ENCODE measurements around the gene COX19. TPM values are rescaled to one million over a fixed set of nuclear protein-coding genes. Genes with fewer than 3 reads are reported as not detected.

Gene COX19
- total RNA-seq, 1 experiment from 2014 or later, result 37.4 TPM

GRCh38 chr7:1015196-1016121 is 40.1 kb upstream of the COX19 start:
- TF ChIP-seq CTCF (IDR thresholded peaks at IDR 0.05; ENCODE audit: unreplicated experiment), result no peak
- CTCF ChIA-PET, result no interaction called here
- H3K36me3 Mint-ChIP-seq (ENCODE audit: insufficient read depth, unreplicated experiment), result peaks cover 34% of the 10 kb centered on the region
- H3K9me3 Mint-ChIP-seq (ENCODE audit: low read depth, unreplicated experiment), result no peaks in the 10 kb centered on the region
- no TSS peak for BruUV-seq (replicated peaks)
- no peaks in the 10 kb centered on the region for H3K4me1 Mint-ChIP-seq (ENCODE audit: low read depth, unreplicated experiment)
- H3K4me3 Mint-ChIP-seq (ENCODE audit: low read depth, unreplicated experiment), result no peak overlapping the region
- no peak for DNase-seq
- intact Hi-C loops (cut with micrococcal nuclease; ENCODE audit: unreplicated experiment), result no loop called here
- no peaks in the 10 kb centered on the region for H3K27me3 Mint-ChIP-seq (ENCODE audit: unreplicated experiment)
- no peak overlapping the region for H3K27ac Mint-ChIP-seq (ENCODE audit: unreplicated experiment)

- Mint-ChIP-seq H3K4me3 (ENCODE audit: low read depth, unreplicated experiment) (no peak overlapping the region), H3K4me1 (ENCODE audit: low read depth, unreplicated experiment) (no peaks in the 10 kb centered on the region), H3K9me3 (ENCODE audit: low read depth, unreplicated experiment) (no peaks in the 10 kb centered on the region), H3K27ac (ENCODE audit: unreplicated experiment) (no peak overlapping the region), H3K36me3 (ENCODE audit: insufficient read depth, unreplicated experiment) (peaks cover 39% of the 10 kb centered on the region), H3K27me3 (ENCODE audit: unreplicated experiment) (no peaks in the 10 kb centered on the region)
- TF ChIP-seq CTCF (IDR thresholded peaks at IDR 0.05; ENCODE audit: unreplicated experiment), result no peak
- no peak for DNase-seq
- no TSS peak for BruUV-seq (replicated peaks)
- CTCF ChIA-PET, result no interaction called here
- intact Hi-C loops (cut with micrococcal nuclease; ENCODE audit: unreplicated experiment), result no loop called here
These were observed 39.3 kb upstream of the COX19 start for GRCh38 chr7:1014681-1015080.

- intact Hi-C loops (cut with micrococcal nuclease; ENCODE audit: unreplicated experiment), result no loop called here
- BruUV-seq (replicated peaks), result no TSS peak
- Mint-ChIP-seq H3K27me3 (ENCODE audit: unreplicated experiment) (no peaks in the 10 kb centered on the region), H3K27ac (ENCODE audit: unreplicated experiment) (no peak overlapping the region), H3K36me3 (ENCODE audit: insufficient read depth, unreplicated experiment) (peaks cover 41% of the 10 kb centered on the region), H3K4me1 (ENCODE audit: low read depth, unreplicated experiment) (peaks cover 6% of the 10 kb centered on the region), H3K4me3 (ENCODE audit: low read depth, unreplicated experiment) (no peak overlapping the region), H3K9me3 (ENCODE audit: low read depth, unreplicated experiment) (no peaks in the 10 kb centered on the region)
- DNase-seq, result no peak
- CTCF ChIA-PET, result interaction anchor here (1.3 kb wide), 1 partner anchor 21 kb away, joined by 5 read pairs; no protein-coding TSS in a partner anchor
- no peak for TF ChIP-seq CTCF (IDR thresholded peaks at IDR 0.05; ENCODE audit: unreplicated experiment)
These were observed 38.2 kb upstream of the COX19 start for GRCh38 chr7:1013581-1013980.

- peaks cover 42% of the 10 kb centered on the region for H3K36me3 Mint-ChIP-seq (ENCODE audit: insufficient read depth, unreplicated experiment)
- peaks cover 8% of the 10 kb centered on the region for H3K4me1 Mint-ChIP-seq (ENCODE audit: low read depth, unreplicated experiment)
- DNase-seq, result no peak
- intact Hi-C loops (cut with micrococcal nuclease; ENCODE audit: unreplicated experiment), result no loop called here
- no peak for TF ChIP-seq CTCF (IDR thresholded peaks at IDR 0.05; ENCODE audit: unreplicated experiment)
- no peak overlapping the region for H3K4me3 Mint-ChIP-seq (ENCODE audit: low read depth, unreplicated experiment)
- BruUV-seq (replicated peaks), result no TSS peak
- H3K9me3 Mint-ChIP-seq (ENCODE audit: low read depth, unreplicated experiment), result no peaks in the 10 kb centered on the region
- no peaks in the 10 kb centered on the region for H3K27me3 Mint-ChIP-seq (ENCODE audit: unreplicated experiment)
- CTCF ChIA-PET, result interaction anchor here (1.3 kb wide), 1 partner anchor 20 kb away, joined by 5 read pairs; no protein-coding TSS in a partner anchor
- no peak overlapping the region for H3K27ac Mint-ChIP-seq (ENCODE audit: unreplicated experiment)
These were observed 37.4 kb upstream of the COX19 start for GRCh38 chr7:1012716-1013095.
